ENCODE data around the gene MGLL.

MGLL gene

GRCh38 chr3:127787571-127788365 is 34.5 kb downstream of the MGLL start:
- no peak for DNase-seq

DNA sequence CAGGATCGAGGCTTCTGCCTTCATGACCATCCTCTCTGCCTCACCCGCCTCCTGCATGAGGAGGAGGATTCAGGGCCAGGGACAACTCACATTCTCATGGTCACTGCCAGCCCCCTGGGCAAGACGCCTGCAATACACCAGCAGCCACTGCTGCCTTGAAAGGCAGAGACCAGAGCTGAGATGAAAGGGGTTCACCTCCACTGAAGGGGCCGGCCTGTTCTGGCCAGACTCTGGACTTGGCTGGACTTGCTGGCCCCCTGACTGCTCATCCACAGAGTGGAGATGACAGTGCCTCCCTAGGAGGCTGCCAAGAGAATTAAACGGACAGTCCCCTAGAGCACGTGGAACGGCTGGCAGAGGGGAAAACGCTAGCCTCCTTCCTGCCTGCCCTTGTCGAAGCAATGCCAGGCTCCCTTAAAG is 35.2 kb downstream of the MGLL start:
- DNase-seq: no peak

DNA sequence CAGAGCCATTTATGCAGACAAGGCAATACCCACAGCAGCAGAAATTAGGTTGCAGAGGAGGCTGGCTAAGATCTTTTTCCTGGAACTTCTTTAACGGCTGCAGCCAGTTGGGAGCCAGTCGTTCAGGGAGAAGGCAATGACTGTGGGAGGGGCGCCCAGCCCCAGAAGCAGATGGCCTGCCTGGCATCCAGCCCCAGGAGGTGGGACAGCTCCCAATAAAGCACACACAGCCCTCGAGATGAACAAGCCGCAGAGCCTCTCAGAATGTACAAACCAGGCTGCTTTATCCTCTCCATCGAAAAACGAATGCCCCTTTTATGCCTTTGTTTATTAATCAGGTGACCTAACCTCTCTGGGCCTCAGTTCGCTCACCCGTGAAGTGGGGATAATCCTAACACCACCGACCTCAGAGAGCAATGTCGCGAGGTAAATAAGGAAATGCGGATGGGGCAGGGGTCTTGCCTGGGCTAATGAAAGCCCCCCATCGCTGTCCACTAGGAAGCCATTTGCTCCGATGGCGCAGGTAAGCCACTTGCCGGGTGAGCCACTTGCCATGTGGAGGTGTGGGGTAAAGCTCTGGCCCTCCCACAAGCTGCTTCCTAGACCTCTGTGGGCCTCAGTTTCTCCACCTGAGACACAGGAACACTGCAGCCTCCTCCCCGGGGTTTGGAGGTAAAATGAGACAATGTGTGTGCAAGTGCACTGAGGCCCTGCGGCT is 35.8 kb downstream of the MGLL start:
- peak; percentile 75 for DNase-seq

DNA sequence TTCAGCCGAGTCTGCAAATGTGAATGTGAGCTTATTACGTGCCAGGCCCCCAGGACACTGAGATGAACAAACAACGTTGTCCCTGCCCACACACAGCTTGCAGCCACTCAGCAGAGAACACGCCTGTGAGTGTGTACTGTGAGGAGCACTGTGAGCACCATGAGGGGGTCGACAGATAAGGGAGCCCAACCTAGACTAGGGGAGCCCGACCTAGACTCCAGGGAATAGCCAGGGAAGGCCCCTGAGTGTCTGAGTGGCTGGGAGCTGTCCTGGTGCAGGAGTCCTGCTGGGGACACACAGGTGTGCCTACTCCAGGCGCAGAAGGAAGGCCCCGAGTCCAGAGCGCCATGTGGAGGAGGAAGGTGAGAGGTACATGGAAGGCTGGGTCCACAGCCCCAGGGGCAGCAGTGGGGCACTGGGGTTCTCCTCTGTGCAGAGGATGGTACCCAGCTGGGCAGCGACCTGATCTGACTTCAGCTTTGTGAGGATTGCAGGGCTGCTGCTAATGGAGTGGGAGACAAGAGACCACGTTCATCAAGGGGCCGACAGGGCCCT is 36.5 kb downstream of the MGLL start:
- DNase-seq: no peak

DNA sequence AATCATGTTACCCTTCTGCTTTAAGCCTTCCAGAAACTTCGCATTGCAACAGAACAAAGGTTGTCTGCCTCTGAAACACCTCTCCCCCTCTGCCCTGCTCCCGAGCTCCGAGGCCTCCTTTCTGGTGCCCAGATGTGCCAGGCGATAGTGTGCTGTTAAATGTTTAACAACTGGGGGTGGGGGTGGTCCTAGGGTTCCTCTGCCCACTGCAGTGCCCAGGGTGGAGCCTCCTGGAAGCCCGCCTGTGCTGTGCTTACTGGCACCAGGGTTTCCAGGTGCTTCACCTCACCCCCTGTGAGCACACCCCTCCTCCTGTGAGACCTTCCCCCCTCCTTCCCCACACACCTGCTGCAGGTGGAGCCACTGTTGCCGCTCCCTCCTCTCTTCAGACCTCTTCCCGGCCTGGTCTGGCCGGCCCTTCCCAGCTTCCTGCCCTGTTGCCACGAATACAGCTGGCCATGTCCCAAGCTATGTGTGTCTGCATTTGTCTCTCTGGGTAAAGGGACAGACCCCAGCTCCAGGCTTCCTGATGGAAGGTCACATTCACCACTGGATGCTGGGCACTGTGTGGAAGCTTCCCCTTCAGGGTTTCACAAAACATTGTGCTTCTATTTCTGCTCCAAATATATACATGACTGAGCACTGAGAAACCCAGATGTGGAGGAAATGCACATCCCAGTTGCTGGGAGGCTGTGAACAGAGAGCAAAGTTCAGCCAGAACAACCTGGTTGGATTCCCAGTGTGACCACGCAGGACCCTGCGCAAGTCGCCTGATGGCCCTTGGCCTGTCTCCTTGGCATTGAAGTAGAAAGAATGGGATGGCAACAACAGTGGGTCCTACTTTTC is 37.2 kb downstream of the MGLL start:
- DNase-seq: no peak

DNA sequence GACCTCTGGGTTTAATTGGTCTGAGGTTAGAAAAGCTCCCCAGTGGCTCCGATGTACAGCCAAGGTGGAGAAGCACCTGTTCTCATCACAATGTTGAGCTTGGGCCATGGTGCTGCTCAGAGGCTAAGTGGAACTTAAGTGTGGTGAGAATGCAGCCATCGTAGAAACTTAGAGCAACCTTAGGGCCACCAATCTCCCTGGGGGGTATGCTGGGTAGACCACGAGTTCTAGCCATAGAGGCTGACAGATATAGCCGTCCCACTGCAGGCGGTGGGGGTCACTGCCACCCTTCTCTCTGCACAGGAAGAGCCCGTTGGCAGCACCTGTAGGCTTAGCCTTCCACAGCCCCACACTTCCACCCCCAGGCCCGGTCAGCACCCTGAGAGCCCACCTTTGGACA is 38.0 kb downstream of the MGLL start:
- no peak for DNase-seq

DNA sequence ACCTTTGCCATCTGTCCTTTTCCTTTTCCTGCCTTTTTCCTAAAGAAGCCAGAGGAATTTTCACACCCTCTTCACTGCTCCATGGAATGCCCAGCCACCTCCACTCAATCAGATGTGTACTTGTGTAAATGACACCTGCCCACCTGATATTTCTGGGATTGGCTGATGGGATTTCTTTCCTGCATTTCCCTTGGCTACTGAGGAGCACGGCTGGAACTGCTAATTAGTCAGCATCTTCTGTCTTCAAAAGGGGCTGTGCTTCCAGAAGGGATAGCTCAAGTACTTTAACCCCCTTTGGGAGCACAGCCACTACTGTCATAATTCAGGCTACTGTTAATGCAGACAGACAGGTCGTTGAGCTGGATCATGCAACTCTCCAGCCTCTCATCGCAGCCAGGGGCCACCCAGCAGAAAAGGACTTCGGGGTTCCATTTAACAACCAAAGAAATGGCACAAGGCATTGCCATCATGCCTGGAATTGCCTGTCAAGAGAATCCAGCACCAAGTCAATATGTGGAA is 38.6 kb downstream of the MGLL start:
- DNase-seq: no peak

- no peak for DNase-seq
Observed at GRCh38 chr3:127783166-127783565, 39.1 kb downstream of the MGLL start.

GRCh38 chr3:127781411-127782001 is 40.8 kb downstream of the MGLL start:
- peak; percentile 95 for DNase-seq

GRCh38 chr3:127780536-127781400 is 41.5 kb downstream of the MGLL start:
- DNase-seq: no peak

DNA sequence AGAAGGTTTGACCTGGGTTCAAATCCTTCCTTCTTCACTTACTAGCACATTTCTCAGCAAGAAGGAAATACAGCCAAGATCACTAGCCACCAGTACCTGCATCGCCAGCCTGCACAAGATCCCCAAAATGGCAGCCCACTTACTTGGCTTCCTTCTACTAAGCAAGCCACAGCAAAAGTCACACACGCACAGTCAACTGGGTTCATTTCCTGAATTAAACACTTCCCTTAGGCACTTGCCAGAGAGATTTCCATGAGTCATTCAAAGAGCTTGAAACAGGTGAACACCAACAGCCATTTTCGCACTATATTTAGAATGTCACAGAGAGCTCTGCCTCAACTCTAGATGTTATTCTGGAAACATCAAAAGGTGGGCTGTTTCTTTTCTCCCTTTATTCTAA is 42.6 kb downstream of the MGLL start:
- no peak for DNase-seq

DNA sequence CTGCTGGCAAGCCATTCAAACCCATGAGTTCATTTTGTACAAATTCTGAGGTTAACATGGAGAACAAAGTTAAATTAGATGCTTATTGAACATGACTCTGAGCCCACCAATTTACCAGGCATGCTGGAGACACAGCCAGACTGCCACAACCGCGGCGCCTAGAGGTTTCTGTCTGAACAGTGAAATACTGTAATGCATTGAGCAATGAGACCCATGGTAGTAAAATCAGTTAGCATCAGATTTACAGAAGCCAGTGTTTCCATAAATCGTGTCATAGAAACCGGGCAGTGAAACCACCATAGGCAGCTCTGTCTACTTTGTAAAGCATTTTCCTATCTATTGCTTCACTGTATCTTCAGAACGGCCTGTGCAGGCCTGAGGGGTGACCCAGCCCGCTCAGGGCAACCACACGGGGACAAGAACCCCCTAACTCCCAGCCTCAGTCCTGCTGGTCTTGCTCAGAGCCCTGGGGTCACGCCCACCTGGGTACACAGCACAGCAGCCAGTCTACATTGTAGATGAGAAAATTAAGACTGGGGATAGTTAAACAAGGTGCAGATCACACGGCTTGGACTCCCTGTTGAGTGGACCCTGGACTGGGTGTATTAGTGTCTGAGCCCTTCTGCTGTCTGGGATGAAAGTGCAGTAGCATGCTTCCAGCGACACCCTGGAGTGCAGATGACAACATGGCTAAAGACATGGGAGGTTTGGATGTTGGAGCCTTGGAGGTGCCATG is 44.2 kb downstream of the MGLL start:
- no peak for DNase-seq

GRCh38 chr3:127777332-127777731 is 45.0 kb downstream of the MGLL start:
- no peak for DNase-seq

DNA sequence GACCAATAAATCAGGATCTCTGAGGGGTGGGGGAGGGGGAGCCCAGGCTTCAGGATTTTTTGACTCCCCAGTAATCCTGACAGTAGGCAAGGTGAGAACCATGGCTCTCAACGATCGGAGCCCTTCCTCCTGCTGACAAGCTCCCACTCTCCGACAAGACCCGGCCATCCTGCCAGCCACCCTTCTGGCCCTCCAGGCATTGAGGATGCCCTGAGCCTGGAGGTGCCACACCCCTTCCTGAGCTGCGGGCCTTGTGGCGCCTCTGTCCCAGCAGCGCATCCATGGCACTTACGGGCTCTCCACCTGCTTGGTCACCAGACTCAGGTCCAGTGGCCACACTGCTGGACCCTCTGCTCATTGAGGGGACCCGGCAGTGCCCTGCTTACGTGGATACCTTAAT is 46.0 kb downstream of the MGLL start:
- DNase-seq: no peak

DNA sequence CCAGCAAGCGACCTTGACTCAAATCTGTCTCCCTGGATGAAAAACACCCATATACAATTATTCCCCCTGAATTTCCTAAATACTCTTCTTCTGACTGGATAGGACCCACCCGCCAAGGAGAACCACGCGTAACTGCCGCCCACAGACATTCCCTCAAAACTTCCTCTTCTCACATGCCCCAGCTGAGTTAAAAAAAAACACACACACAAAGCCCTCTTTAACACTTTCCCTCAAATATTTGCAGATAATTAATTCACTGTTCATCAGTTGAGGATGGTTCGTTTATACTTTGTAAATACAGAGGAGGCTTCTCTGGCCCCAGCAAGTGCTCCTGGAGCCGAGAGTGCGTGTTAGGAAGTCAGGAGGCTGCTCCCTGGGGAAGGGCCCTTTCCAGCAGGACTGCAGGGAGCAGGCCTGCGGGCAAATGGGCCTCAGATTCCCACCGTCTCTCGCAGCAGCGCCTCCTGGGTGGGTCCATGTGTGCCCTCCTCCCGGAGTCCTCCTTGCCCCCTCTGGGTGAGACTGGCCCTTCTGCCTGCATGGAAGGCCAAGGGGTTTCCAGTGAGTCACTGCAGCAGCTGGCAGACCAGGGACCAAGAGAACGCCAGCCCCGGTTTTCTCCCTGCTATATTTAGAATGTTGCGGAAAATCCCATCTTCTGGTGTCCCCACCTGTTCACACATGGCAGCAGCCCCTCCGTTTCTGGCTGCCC is 46.8 kb downstream of the MGLL start:
- DNase-seq: peak; percentile 92

GRCh38 chr3:127774647-127775046 is 47.7 kb downstream of the MGLL start:
- DNase-seq: no peak

- no peak for DNase-seq
Observed at GRCh38 chr3:127773752-127774395, 48.4 kb downstream of the MGLL start.

DNA sequence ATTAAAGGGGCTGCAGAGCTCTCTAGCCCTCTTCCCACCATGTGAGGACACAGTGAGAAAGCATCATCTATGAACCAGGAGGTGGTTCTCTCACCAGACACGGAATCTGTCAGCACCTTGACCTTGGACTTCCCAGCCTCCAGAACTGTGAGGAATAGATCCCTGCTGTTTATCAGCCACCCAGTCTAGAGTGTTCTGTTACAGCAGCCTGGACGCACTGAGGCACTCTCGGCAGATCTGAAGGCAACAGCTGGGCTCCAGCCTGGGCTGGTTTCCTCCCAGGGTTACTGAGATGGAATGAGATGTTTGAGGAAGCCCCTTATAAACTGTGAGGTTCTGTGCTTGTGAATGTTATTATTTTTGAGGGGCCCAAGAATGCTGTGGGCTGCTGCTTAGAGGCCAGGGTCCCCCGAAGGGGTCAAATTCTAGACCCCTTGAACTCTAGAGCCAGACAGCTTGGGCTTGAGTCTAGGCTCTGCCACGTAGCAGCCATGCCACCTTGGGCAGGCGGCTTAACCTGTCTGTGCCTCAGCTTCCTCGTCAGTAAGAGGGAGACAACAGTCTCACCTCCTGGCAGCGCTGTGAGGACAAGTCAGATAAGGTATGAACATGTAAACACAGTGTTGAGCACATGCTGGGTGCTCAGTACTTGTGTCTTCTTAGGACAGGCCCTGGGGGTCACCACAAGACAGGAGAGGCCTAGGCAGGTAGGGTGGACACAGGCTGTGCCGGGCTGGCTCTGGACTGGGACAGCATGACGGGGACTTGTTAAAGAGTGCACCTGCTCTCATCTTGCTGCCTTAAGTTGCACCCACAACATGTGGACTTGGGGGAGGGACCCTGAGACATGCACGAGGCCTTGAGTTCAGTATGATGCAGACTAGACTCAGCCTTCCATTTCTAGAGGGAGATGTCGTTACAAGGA is 49.2 kb downstream of the MGLL start:
- DNase-seq: no peak

All from fibroblast of skin of scalp (primary cell).